DND-41 (cell line): Measurements from ENCODE around the gene CYP4B1.
"Not testable (repeated sequence)": the region's sequence is repeated elsewhere in the genome, so short reads cannot be mapped to it uniquely, and the experiment has no call there.

Experiments
- EZH2 ChIP-seq: IDR thresholded peaks from 3 replicates; pipeline ENCODE4 v1.6.1; 2012; ENCODE audit warnings: borderline replicate concordance, low read depth, mild to moderate bottlenecking, moderate library complexity, low read length, inconsistent platforms; ENCODE audit not compliant: severe bottlenecking
- TF ChIP-seq, protein P1 (sequence below): IDR thresholded peaks from 2 replicates; pipeline ENCODE4 v1.5.1; 2012; ENCODE audit warnings: borderline replicate concordance, low read length, moderate library complexity, mild to moderate bottlenecking; ENCODE audit not compliant: poor library complexity, severe bottlenecking; ENCODE audit errors: extremely low read depth

DNA sequence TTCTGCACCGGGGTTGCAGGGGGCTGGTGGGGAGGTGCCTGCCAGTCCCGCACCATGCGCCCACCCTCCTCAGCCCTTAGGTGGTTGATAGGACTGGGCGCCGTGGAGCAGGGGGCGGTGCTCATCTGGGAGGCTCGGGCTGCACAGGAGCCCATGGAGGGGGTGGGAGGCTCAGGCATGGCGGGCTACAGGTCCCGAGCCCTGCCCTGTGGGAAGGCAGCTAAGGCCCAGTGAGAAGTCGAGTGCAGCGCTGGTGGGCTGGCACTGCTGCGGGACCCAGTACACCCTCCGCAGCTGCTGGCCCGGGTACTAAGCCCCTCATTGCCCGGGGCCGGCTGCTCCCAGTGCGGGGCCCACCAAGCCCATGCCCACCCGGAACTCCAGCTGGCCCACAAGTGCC, 20.4 kb upstream of the CYP4B1 start:
- TF ChIP-seq, protein P1, sequence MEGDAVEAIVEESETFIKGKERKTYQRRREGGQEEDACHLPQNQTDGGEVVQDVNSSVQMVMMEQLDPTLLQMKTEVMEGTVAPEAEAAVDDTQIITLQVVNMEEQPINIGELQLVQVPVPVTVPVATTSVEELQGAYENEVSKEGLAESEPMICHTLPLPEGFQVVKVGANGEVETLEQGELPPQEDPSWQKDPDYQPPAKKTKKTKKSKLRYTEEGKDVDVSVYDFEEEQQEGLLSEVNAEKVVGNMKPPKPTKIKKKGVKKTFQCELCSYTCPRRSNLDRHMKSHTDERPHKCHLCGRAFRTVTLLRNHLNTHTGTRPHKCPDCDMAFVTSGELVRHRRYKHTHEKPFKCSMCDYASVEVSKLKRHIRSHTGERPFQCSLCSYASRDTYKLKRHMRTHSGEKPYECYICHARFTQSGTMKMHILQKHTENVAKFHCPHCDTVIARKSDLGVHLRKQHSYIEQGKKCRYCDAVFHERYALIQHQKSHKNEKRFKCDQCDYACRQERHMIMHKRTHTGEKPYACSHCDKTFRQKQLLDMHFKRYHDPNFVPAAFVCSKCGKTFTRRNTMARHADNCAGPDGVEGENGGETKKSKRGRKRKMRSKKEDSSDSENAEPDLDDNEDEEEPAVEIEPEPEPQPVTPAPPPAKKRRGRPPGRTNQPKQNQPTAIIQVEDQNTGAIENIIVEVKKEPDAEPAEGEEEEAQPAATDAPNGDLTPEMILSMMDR: not testable (repeated sequence)
- not testable (repeated sequence) for TF ChIP-seq EZH2
